Lower lobe of right lung (tissue), 2 donors: ENCODE results near the gene SMIM13. TPM values are rescaled to one million over a fixed set of nuclear protein-coding genes. Genes with fewer than 3 reads are reported as not detected.

Source experiments
- ATAC-seq, 2 donors: fragments of 200-7000 bp; cut with Tn5 transposase; one replicate each; pipeline ENCODE4 v1.9.1; 2020 to 2022; ENCODE audit warnings: mild to moderate bottlenecking in 2 of 2, moderate library complexity in 2 of 2
- DNase-seq: peaks from one replicate; pipeline ENCODE4 v3.0.0-alpha.2; 2020
- H3K27ac ChIP-seq: fragments of 200-600 bp; one replicate; pipeline ENCODE4 v1.8.0; 2022
- H3K27me3 ChIP-seq: fragments of 200-600 bp; one replicate; pipeline ENCODE4 v1.8.0; 2022; ENCODE audit warnings: low read depth
- H3K36me3 ChIP-seq: fragments of 200-600 bp; one replicate; pipeline ENCODE4 v1.8.0; 2022; ENCODE audit warnings: mild to moderate bottlenecking
- H3K4me1 ChIP-seq: fragments of 200-600 bp; one replicate; pipeline ENCODE4 v1.8.0; 2022
- H3K4me3 ChIP-seq: fragments of 200-600 bp; one replicate; pipeline ENCODE4 v1.8.0; 2022; ENCODE audit warnings: mild to moderate bottlenecking
- H3K9me3 ChIP-seq: fragments of 200-600 bp; one replicate; pipeline ENCODE4 v1.8.0; 2022
- CTCF ChIP-seq: fragments of 200-600 bp; IDR thresholded peaks from one replicate; pipeline ENCODE4 v1.8.0; 2022; ENCODE audit warnings: antibody characterized with exemption, mild to moderate bottlenecking
- intact Hi-C: fragments of 100-400 bp; cut with DNase I; formaldehyde crosslinking; loops from one replicate; pipeline ENCODE4 v1.11.0; 2022
- total RNA-seq: library from RNA; stranded (reverse); fragmentation: NEBNext Ultra II Directional; extraction: Animal tissue kit (Norgen Biotek cat#: 25700); gene quantifications from one replicate; pipeline ENCODE4 v1.2.1, GENCODE V29; 2021
- donor health status: DM: no; HTN: yes; CAD: no; lungs with severe emphysema.

The SMIM13 gene
- total RNA-seq, 1 donor from 2014 or later: 7.9 TPM

GRCh38 chr6:11064836-11065235, 28.8 kb upstream of the SMIM13 start:
- intact Hi-C loops: no loop called here
- DNase-seq: no peak

DNA sequence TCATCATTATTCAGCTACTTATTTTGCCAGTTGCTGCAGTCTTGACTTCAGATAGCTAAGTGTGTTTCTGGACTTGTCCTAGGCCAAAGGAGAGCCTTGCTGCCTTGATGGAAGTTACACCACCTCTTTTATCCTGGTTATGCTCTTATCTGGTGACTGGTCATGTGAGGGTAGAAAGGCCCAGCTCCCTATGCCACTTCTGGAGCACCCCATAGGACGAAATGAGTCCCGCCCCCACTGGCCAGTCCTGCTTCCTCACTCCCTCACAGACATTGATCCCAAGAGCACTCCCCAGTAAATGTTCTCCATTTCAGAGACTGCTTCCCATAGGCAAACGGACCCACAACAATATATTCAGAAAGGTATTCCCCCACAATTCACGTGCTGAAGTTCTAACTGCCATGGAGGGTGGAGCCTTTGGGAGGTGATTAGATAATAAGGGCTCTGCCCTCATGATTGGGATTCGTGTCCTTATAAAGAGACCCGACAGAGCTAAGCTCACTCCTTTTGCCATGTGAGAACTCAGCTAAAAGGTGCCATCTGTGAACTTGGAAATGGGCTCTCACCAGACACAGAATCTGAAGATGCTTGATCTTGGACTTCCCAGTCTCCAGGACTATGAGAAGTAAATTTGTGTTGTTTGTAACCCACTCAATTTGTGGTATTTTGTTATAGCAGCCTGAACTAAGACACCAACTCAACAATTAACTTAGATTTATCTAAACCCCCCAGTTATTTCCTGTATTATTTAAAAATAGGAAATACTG, 28.0 kb upstream of the SMIM13 start:
- Histone ChIP-seq H3K27ac (no peak overlapping the region), H3K4me3 (no peak overlapping the region), H3K27me3 (no peaks in the 10 kb centered on the region), H3K9me3 (no peaks in the 10 kb centered on the region), H3K36me3 (no peaks in the 10 kb centered on the region), H3K4me1 (no peaks in the 10 kb centered on the region)
- TF ChIP-seq CTCF: no peak
- intact Hi-C loops: no loop called here
- ATAC-seq: no peak
- no peak for DNase-seq

More at GRCh38 chr6:11064836-11065235, 28.8 kb upstream of the SMIM13 start:
- no peaks in the 10 kb centered on the region for H3K27me3 ChIP-seq
- TF ChIP-seq CTCF: no peak
- no peak for ATAC-seq
- no peak overlapping the region for H3K4me3 ChIP-seq
- H3K9me3 ChIP-seq: no peaks in the 10 kb centered on the region
- H3K4me1 ChIP-seq: no peaks in the 10 kb centered on the region
- no peaks in the 10 kb centered on the region for H3K36me3 ChIP-seq
- no peak overlapping the region for H3K27ac ChIP-seq

GRCh38 chr6:11066505-11067347, 26.9 kb upstream of the SMIM13 start:
- ATAC-seq (no peak), DNase-seq (no peak)
- H3K27ac ChIP-seq: no peak overlapping the region
- intact Hi-C loops: no loop called here
- H3K4me3 ChIP-seq: no peak overlapping the region
- no peaks in the 10 kb centered on the region for H3K4me1 ChIP-seq
- H3K36me3 ChIP-seq: no peaks in the 10 kb centered on the region
- TF ChIP-seq CTCF: no peak
- no peaks in the 10 kb centered on the region for H3K9me3 ChIP-seq
- no peaks in the 10 kb centered on the region for H3K27me3 ChIP-seq

- TF ChIP-seq CTCF: no peak
- H3K27ac ChIP-seq: no peak overlapping the region
- no peaks in the 10 kb centered on the region for H3K9me3 ChIP-seq
- H3K36me3 ChIP-seq: no peaks in the 10 kb centered on the region
- H3K27me3 ChIP-seq: no peaks in the 10 kb centered on the region
- H3K4me1 ChIP-seq: no peaks in the 10 kb centered on the region
- DNase-seq (no peak), ATAC-seq (no peak)
- intact Hi-C loops: no loop called here
- no peak overlapping the region for H3K4me3 ChIP-seq
These were observed 26.3 kb upstream of the SMIM13 start for GRCh38 chr6:11067348-11067747.

DNA sequence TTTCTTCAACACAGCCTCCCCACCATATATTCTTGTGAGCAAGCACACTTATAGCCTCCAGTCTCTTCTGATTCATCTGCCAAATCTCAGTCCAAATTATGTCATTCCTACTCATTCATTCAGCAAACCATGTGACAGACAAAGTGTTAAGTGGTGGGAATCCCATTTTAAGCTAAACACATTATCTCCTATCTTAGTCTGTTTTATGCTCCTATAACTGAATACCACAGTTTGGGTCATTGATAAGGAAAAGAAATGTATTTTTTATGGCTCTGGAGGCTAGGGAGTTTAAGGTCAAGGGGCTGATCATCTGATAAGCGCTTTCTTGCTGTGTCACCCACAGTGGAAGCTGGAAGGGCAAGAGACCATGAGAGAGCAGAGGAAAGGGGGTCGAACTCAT, 23.9 kb upstream of the SMIM13 start:
- H3K27me3 ChIP-seq: no peaks in the 10 kb centered on the region
- TF ChIP-seq CTCF: no peak
- H3K9me3 ChIP-seq: no peaks in the 10 kb centered on the region
- no peaks in the 10 kb centered on the region for H3K36me3 ChIP-seq
- no peaks in the 10 kb centered on the region for H3K4me1 ChIP-seq
- DNase-seq (no peak), ATAC-seq (no peak)
- H3K27ac ChIP-seq: no peak overlapping the region
- intact Hi-C loops: no loop called here
- H3K4me3 ChIP-seq: no peak overlapping the region
